NCI-H345 (cell line): ENCODE measurements around the gene PPFIBP2.
"Not testable (repeated sequence)": the region's sequence is repeated elsewhere in the genome, so short reads cannot be mapped to it uniquely, and the experiment has no call there.

Source experiments
- DNase-seq: peaks from one replicate; lab custom pipeline; 2025; lab: John Stamatoyannopoulos, UW

PPFIBP2 gene

DNA sequence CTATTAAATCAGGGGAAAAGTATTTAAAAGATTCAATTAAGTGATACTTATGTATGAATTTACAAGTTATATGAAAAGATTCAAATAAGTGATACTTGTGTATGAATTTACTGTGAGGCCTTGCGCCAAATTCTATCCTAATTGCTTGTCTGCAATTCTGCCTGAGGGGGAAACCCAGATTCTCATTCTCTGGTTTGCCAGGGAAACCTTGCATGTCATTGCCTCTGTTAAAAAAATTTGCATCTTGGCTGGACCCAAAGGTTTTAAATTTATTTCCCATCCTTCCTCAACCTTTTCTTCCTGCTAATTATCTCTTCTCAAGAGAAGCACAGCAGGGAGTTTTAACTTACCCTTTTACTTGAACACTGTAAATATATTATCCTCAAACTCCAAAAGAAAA is 14.7 kb upstream of the PPFIBP2 start:
- DNase-seq: no peak

DNA sequence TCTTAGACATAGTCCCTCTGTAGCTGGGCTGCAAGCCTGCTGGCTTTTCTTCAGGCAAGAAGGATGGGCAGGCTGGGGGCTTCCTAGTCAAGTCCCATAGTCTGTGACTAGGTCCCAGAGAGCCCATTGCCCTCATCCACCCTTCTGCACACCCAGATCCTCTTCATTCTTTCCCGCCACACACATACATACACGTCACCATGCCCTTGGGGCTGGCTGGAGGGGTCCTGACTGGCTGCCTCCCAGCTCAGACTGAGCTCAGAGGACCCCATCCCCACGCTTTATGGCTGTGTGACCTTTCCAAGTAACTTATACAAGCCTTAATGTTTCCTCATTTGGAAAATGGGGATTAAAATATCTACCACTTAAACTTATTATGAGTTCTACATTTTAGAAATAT is 13.5 kb upstream of the PPFIBP2 start:
- DNase-seq: no peak

DNA sequence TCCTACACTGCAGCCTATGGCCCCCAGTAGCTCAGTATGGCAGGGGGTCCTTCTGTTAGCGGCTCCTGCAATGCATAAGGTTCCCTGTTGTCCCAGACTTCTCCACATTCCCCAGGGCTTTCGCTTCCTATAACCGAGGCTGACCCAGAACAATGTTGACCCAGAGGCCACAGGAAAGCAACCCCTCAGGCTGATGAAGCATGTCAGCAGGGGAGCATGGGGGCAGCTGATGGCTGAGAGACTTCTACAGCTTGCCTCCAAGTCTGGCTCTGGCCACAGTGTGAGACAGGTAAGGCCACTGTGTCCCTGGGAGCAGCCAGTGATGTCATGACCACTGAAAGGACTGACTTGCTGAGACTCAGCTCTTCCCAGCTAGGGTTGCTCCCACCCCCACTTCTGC is 12.5 kb upstream of the PPFIBP2 start:
- DNase-seq: no peak

DNA sequence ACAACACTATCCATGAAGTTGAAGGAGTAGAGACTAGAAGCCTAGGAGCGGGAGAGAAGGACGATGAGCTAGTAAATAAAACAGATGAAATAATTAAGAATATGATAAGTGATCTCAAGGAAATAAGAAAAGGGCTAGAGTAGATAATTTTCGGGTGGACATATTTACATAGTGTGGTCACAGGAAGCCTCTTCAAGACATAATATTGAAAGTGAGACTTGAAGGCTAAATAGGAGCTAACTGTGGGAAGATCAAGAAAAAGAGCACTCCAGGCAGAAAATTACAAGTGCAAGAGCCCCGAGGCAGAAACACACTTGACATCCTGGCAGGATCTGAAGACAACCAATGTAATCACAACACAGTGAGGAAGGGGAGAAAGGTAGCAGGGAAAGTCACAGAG is 11.9 kb upstream of the PPFIBP2 start:
- no peak for DNase-seq

DNA sequence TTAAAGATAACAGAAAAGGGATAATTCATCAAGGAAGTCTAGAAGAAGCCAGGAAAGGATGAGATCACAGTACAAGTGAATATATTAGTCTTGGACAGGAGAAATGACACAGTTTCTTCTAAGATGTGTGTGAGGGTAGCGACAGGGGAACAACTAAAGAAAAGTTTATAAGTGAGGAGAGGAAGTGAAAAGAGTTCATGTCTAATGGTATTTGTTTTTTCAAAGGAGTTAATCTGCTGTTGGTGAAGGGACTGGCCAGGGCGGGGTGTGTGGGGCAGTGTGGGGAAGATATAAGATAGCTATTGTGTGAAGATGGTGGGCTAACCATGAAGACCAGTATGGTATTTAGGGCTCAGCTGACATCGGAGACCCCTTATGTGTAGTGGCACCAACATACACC is 7.6 kb upstream of the PPFIBP2 start:
- no peak for DNase-seq

DNA sequence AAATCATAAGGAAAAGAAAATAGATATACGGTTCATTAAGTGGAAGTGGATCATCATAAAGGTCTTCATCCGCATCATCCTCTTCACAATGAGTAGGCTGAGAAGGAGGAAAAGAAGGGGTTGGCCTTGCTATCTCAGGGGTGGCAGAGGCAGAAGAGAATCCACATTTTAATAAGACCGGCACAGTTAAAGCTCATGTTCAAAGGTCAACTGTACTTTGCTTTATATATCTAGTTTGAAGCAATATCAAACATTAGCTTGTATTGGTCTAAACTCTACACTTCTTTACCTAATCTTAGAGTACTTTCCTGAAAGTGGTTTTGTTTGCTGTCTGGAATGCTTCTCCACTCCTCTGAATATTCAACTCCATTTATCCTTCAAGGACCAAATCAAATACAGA is 5.7 kb upstream of the PPFIBP2 start:
- DNase-seq: no peak

DNA sequence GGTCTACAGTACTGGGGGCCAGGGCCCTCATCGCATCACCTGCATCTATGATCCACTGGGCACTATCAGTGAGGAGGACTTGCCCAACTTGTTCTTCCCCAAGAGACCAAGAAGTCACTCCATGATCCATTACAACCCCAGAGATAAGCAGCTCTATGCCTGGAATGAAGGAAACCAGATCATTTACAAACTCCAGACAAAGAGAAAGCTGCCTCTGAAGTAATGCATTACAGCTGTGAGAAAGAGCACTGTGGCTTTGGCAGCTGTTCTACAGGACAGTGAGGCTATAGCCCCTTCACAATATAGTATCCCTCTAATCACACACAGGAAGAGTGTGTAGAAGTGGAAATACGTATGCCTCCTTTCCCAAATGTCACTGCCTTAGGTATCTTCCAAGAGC is 3.8 kb upstream of the PPFIBP2 start:
- no peak for DNase-seq

DNA sequence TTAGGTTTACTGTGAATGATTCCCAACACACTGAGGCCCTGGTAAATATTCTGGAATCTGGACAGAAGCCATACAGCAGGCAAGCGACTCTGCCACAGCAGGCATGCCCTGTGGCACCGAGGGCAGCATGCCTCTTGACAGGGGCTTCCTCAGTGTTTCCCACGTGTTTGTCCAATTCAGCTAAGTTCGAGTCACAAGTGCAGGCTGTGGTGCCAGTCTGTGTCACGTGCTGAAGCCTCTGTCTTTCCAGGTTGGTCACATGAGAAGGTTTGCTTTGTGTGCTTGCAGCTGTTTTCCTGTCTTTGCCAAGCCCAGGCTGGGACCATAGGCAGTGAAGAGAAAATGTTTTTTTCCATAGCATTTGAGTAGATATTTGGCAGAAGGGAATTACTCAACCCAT is 2.4 kb upstream of the PPFIBP2 start:
- peak; percentile 87 for DNase-seq

DNA sequence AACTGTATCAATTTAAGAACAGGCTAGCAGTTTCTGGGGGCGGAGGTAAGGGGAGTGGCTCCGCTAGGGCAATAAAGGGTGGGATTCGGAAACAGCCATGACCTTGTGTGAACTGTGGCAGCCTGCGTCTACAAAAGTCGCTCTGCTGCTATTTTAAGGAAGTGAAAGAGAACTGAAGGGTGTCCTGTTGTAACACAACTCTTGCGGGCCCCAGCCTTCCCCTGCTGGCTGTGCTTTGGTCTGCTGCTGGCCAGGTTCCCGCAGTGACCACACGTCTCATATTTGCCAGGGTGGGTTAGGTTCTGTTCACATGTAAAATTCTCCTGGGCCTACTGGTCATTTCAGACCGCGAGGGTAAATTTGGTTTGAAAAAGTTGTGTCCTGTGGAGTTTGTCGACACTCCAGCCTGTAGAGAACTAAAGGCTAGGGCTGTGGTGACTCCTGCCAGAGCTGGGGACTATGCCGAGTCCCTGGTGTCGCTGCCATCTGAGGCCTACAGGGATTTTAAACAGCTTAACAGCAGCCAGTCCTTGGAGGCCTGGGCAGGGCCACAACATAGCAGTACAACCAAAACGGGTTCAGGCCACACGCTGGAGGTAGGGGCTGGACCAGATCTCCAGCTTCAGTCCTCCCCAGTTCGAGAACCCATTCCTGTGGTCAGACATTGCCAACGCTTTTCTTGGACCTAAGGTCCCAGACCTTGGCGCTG is 1.1 kb upstream of the PPFIBP2 start:
- DNase-seq: no peak

DNA sequence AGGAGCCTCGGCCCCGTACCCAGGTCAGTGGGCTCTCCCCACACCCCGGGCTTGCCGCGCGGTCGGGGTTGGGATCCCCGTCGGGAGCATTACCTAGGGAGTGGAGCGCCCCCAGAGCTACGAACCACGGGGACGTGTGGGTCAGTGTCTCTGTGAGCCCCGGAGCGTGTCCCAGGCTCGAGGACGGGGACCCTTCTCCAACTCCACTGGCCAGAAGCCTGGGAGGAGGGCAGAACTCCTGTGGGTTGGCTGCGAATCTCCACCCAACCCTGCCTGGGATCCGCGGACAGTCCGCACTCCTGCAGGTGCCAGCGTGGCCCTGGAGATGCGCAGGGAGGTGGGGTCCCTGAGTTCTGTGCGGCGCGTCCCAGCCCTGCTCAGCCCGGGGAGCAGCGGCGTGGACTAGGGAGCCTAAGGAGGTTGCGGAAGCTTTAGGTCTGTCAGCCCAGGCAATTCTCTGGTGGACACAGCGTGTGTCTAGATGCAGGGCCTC is 346 bp downstream of the PPFIBP2 start:
- DNase-seq: no peak

DNA sequence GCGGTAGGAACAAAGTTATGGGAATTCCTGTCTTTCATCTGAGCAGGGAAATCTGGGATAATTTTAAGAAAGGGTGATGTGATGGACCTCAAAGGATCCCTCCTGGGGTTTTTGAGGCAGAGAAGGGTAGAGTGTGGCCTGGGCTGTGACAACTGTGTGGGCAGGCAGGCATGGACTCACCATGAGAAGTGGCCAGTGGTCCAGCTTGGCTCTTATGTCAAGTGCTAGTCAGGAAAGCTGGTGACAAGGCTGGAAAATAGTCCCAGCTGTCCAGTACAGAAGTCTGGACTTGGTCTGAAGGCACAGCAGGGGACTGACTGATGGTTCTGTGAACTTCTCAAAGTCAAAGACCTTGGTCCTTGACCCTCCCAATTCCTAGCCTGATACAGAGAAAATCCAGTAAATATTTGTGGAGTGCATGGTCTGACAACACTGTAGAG is 1.7 kb downstream of the PPFIBP2 start:
- no peak for DNase-seq

DNA sequence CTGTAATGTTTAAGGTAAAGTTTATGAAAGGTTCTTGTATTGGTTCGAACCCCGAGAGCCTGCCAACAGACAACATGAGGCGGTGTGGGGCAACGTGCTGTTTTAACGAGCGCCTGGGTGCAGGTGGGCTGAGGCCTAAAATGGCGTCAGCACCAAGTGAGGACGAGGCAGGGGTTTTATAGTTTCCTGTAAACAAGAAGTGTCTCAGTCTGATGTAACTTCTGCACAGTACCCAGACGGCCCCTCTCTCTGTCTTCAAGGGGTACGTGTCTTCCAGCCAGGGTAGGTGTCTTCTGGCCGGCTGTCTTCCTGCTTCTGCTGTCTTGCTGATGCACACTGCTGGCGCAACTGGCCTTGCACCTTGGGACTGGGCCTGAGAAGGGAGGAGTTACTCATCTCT is 2.7 kb downstream of the PPFIBP2 start:
- no peak for DNase-seq

DNA sequence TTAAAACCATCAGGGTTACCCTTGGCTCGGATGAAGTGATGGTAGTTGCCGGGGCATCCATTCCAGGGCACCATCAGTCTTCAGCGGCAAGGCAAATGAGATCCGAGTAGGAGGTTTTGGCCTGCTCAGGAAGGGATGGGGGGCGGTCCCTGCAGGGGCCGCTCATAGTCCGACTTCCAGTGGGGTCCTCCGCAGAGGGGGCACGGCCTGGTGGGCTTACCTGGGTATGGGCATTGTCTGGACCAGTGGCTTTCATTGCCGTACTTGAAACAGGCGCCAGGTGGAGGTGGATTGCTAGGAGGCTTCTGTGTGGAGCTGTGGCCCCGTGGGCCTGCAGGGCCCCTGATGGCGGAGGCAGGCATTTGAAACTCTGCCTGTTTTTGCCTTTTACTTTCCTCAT is 3.9 kb downstream of the PPFIBP2 start:
- not testable (repeated sequence) for DNase-seq

DNA sequence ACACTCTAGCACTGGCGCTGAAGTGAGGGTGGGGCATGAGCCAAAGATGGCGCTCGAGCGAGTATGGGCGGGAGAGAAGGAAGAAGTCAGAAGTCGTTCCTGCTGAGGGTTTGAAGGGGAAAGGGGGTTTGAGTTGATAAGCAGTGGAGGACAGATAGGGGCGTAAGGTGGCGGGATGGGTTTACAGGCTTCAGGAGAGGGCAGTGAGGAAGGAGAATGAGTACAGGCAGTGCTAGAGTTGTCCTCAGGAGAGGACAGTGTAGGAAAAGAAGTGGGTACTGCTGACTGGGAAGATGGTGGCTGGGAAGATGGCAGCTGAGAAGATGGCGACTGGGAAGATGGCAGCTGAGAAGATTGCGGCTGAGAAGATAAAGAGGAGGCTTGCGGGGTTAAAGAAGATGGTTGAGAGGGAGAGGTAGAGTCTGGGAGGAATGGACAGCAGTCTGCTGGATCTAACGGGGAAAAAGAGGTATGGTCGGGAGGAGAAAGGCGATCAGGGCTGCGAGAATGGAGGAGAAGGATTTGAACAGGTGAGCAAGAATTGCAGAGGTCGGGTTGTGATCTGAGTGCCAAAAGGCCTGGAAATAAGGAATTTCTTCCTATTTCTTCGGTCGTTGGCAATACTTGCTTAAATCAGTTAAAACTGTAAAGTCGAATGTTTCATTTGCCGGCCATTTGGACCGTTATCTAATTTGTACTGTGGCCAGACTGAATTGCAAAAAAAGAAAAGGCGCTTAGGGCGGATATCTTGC is 5.2 kb downstream of the PPFIBP2 start:
- no peak for DNase-seq

DNA sequence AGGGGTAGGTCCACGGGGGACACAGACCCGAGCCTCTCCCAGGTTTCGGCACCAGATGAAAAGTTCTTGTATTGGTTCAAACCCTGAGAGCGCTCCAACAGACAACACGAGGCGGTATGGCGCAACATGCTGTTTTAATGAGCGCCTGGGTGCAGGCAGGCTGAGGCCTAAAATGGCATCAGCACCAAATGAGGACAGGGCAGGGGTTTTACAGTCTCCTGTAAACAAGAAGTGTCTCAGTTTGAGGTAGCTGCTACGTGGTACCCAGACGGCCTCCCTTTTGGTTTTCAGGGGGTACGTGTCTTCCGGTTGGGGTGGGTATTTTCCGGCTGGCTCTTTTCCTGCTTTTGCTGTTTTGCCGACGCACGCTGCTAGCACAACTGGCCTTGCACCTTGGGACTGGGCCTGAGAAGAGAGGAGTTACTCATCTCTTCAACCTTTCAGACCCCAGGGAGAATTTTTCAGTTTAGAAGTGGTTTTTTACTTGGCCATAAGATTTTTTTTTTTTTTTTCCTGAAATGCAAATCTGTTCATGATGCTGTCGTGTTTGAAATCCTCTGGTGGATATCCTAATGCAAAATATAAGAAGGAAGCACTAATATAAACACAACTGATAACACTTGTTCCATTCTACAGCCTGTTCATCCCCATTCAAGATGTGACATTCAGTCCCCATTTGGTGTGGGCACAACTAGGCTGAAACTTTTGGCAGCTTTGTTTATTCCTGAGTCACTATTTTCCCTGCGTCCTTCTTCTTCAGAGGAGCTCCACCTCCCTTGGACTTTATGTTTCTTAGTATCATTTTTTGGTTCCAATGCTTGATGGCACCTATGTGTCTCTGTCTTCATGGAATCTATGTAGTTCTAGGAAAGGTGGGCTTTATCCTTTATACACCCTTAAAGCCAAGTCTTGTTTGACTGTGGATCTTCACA is 6.5 kb downstream of the PPFIBP2 start:
- no peak for DNase-seq

DNA sequence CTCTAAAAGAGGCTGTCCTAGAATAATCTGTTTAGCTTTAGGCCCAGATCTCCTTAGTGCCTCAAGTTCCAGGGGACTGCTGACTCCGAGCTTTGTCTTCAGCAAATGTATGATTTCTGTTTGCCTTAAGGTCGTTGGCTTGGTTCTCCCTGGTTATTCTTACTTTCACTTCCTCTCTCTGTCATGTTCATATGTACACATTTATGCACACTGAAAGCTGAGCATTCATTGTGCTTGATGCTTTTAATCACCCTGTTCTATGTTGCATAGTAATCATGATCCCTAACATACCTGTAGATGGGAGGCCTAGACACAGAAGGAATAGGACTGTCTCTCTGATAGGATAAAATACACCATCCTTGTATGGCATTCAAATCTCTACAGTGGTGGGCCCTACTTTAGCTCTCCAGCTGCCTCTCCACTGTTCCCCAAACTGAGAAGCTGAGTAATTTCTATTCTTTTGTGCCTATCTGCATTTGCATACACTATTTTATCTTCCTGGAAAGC is 7.2 kb downstream of the PPFIBP2 start:
- DNase-seq: no peak

DNA sequence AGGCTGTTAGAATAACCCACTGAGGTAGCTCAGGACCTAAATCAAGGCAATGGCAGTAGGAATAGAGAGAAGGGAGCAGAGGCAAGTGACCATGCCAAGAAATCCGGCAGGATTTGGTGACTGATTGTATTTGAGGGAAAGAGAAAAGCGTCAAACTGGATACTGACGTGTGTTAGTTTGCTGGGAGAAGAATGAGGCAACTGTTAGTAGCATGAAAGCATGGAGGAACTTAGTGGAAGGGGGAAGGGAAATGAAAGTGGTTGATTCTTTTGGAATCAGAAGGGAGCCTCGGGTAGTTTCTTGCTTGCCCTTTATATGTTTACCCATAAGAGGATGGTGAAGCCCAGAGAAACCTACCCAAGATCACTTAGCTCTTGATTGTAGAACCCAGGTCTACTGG is 8.3 kb downstream of the PPFIBP2 start:
- no peak for DNase-seq

DNA sequence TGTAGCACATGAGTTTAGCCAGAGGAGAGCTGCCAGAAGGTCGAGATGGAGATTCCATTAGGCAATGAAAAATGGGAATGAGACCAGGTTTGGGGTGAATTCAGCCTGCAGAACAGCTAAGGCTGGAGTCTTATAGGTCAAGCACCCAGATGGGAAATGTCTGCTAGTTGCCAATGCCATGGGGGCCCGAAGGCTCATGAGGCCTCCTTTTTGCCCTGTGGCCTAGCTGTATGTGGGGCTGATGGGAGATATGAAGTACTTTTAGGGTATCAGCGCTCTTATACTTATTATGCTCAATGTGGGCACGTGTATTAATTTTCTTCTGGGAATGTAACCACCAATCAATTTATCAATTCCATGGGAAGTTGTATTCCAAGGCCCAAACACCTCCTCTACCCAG is 8.7 kb downstream of the PPFIBP2 start:
- DNase-seq: no peak

DNA sequence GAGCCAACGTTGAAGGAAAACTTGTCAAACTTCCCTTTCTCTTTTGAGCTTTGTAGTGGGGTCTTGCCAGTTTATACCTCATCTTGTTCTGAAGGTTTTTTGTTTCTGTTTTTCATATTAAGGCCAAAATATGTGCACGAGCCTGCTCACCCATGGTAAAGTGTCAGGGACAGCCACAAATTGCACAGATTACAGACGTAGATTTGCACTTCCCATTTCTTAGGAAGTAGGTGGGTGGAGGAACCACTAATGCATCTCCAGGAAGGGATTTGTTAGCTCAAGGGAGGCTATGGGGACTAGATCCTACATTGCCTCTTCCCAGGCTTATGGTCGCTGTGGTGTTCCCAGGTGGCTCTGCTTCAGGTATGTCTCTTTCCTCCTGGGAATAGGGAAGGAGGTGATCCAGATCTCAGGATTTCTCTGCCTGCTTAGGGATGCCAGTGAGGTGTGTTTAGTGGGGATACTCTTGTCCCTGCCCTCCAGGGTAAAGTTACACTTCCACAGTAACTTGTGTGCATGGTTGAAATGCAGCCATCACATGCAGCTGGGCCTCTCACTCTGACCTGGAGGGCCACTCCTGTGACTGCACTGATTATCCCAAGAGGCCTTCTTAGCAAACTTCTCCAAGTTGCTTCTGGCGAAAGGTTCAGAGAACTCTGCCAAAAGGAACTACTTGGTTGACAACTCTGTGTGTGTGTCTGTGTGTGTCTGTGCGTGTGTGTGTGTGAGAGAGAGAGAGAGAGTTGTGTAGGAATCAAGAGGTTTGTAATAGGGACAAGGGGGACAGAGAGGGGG is 9.8 kb downstream of the PPFIBP2 start:
- no peak for DNase-seq

DNA sequence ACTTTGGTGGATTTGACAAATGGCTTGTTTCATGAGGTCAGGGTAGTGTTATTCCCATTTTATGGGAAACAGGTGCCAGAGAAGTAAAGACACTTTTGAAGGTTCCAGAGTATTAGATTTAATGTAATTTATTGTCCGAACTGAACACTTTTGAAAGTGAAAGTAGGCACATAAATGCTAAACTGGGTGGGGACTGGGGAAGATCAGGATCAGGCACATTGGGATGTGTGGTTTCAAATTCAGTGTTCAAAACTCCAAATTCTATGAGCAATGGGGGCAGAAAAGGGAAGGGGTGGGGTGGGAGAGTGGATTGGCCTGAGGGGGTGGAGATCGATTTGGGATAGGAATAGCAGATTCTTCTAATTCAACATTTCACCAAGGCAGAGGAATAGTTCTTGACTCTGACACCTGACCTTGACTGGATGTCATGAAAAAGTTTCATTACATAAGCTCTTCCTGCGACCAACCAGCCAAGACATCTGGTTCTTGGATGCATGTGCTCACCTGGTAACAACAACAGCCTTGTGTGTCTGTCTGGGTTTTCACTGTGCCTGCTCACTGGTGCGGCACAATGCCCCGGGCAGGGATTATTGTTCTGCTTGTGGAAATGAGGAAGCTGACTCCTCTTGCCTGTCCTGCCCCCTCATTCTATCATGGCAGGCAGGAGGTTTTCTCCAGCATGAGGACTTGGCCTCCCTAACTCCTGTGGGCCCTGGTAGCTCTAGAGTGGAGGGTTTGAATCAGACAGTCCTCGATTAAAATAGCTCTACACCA is 10.8 kb downstream of the PPFIBP2 start:
- DNase-seq: peak; percentile 32

DNA sequence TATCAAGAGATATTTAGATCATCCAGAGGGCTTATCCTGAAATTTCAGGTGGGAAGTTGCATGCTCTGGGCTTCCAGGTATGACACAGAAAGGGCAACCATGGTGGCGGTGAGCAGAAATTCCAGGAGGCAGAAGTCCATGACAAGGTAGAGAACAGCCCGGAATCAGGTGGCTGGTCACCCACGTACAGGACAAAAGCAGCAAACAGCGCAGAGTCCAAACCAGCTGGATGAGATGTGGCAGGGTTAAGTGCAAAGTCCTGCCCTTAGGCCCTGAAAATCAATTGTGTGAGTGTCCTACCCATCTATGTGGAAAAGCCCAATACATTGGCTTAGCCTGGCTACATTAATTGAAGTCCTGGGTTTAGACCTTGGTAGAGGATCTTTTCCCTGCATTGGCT is 11.6 kb downstream of the PPFIBP2 start:
- no peak for DNase-seq
